C4-2B (cell line): Measurements from ENCODE around the gene GMDS.

Source experiments
- H3K27ac ChIP-seq: fragments of 450-650 bp; 2 replicates; pipeline ENCODE4 v1.5.1; 2017
- CTCF ChIP-seq: fragments of 450-650 bp; conservative IDR thresholded peaks from 2 replicates; pipeline ENCODE4 v1.5.1; 2017; ENCODE audit warnings: mild to moderate bottlenecking
- ZFX ChIP-seq: fragments of 450-650 bp; IDR thresholded peaks from 2 replicates; pipeline ENCODE4 v1.6.1; 2017

Gene GMDS

GRCh38 chr6:1586256-1586655, 659.1 kb downstream of the GMDS start:
- no peak overlapping the region for H3K27ac ChIP-seq
- no peak for TF ChIP-seq ZFX
- no peak for TF ChIP-seq CTCF

- no peak overlapping the region for H3K27ac ChIP-seq
- no peak for TF ChIP-seq CTCF
- no peak for TF ChIP-seq ZFX
These were observed 659.7 kb downstream of the GMDS start for GRCh38 chr6:1585669-1586049.

GRCh38 chr6:1584996-1585668, 660.3 kb downstream of the GMDS start:
- TF ChIP-seq ZFX: no peak
- TF ChIP-seq CTCF: no peak
- no peak overlapping the region for H3K27ac ChIP-seq

- no peak overlapping the region for H3K27ac ChIP-seq
- TF ChIP-seq ZFX (no peak), CTCF (no peak)
These were observed 661.3 kb downstream of the GMDS start for GRCh38 chr6:1584146-1584545.

- TF ChIP-seq CTCF (no peak), ZFX (no peak)
- H3K27ac ChIP-seq: no peak overlapping the region
These were observed 664.0 kb downstream of the GMDS start for GRCh38 chr6:1581120-1581991.

GRCh38 chr6:1580585-1580984, 664.8 kb downstream of the GMDS start:
- no peak for TF ChIP-seq CTCF
- no peak for TF ChIP-seq ZFX
- no peak overlapping the region for H3K27ac ChIP-seq

GRCh38 chr6:1580109-1580508, 665.3 kb downstream of the GMDS start:
- TF ChIP-seq CTCF: no peak
- no peak for TF ChIP-seq ZFX
- no peak overlapping the region for H3K27ac ChIP-seq
